GM19239 (cell line): ENCODE results near the gene CREB5.
A peak's percentile ranks its signal among the peaks of the same experiment; 100 is the strongest.

Experiments used
- DNase-seq: peaks from one replicate; pipeline ENCODE4 v3.0.0; 2011; ENCODE audit warnings: low spot score; ENCODE audit not compliant: insufficient read length
- FAIRE-seq: peaks from 2 replicates; lab custom pipeline; 2011; peaks lifted over from hg19 to GRCh38; lab: Jason Lieb, UNC

The CREB5 gene

DNA sequence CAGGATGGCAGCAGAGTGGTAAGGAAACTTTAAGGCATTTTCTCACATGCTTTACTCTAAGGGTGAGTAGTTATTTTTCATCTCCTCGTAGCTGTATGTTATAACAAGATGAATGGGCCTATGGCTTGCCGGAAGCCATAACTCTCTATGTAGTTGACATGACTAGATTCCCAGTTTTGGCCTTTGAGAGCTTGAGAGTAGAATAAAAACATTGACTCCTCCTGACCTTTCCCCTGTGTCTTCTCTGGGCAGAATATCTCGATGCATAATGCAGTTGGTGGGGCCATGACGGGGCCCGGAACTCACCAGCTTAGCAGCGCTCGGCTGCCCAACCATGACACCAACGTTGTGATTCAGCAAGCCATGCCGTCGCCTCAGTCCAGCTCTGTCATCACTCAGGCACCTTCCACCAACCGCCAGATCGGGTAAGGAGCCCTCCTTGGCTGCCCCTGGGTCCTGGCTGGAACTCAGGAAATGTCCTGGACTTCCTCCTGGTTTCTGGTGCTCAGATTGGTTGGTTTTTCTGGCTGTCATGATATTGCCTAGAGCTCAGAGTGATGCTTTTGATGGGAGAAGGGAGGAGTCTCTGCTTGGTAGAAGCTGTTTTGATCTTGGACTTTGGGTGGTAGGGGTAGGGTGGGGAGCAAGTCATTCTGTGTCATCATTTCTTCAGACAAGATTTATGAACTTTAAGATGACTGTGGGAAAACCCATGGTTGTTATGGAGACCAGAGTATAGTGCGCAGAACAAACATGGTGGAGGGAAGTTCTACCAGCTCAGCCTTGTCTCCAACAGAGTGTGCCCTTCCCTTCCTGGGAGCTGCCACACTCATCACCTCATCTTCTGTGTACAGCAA is 158.0 kb downstream of the CREB5 start:
- FAIRE-seq (no peak), DNase-seq (no peak)

DNA sequence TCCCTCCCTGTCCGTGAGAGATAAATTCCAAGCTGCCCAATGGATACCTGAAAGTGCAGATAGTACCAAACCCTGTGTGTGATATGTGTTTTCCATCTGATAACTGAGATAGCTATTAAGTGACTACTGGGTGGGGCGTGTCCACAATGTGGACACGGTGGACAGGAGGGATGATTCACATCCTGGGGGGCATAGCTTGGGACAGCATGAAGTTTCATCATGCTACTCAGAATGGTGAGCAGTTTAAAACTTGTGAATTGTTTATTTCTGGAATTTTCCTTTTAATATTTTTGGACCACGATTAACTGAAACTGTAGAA is 158.6 kb downstream of the CREB5 start:
- no peak for DNase-seq
- no peak for FAIRE-seq

DNA sequence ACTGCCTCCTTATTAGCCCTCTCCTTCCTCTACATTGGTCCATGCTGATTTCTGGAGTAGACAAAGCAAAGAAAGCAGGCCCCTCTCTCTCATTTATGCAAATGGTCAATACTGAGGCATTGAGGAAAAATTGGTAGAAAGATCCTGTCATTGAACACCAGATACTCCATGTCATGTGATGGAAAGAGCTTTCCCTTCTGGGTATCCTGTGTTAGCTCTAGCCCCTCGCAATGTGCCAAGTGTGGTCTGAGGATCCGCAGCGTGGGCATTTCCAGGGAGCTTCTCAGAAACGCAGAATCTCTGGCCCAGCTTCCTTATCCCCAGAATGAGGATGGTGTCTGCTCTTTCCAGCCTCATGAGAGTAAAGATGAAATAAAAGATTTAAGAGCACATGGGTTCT is 159.1 kb downstream of the CREB5 start:
- DNase-seq (no peak), FAIRE-seq (no peak)

DNA sequence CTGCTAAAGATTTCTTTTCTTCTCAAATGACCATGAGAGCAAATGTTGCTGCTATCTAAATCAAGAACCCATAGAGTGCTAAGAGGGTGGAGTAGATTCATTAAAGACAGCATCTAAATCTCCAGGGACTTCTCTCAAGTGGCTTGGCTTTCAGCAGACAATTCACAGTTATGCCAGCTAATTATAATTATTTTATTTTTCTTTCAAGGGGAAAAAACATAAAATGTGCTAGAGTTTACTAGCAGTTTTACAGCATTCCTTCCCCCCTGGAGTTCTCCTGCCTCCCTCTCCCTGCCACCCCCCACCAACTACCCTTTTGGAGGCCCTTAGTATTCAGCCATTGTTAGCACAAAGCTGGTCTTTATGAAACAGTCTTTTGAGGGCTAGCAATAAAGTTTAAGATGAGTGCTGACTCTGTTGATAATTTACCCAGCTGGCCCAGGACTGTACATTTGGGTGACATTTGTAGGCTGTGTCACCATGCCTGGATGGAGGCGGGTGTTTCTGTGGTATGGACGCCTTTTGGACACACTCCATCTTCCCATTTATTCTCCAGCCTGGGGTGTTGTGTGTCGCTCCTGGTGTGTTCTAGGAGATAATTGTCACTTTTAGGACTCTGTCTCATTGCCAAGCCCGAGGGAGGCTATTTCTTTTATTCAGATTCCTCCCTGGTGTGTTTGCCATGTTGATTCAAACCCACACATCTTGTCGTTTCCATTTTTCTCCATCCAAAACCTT is 160.2 kb downstream of the CREB5 start:
- DNase-seq (no peak), FAIRE-seq (peak; percentile 55)

DNA sequence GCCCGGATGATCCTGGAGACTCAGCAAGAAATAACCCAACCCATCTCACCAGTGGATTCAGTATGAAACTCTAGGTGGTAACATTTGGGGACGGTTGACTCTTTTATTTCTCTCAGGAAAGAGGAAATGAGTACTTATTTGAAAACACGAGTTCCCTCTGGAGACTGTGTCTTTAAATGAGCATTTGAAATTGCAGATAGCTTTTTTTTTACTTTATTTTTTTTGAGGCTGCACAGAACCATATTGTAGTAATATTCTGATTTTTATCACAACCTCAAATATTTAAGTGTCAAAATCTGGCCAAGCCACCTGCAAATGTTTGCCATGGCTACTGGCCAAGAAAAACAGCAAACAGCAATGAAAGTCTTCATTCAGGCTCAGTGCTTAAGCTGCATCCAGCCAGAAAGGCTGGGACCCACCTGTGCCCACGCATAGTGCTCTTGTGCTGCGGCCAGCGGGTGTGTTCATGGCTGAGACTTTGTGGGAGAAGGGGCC is 160.8 kb downstream of the CREB5 start:
- DNase-seq, result no peak
- FAIRE-seq, result no peak

DNA sequence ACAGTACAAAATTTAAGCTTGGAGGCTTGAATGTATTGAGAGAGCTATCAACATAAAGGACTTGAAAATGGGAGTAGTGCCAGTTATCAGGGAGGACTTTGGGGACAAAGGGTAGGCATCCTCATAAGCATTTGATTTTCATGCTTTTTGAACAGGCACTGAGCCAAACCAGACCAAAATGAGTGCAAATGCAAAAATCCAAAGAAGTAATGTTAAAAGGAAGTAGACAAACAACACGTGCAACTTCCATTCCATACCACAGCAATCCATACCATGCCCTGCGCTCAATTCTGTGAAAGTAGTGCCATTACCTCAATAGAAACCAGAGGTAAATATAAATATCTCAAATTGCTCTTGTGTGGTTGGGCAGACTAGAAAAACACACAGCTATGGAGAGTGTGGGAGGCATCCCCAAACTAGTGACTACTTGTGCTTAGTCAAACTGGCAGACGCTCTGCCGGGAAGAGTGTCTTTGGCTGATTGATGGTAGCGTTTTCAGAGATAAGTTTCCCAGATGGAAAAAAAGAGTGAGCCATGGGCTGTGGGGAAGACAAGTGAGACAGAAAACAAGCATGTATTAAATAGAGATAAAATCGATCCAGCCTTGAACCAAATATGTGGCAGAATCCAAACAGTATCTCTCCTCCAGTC is 161.5 kb downstream of the CREB5 start:
- FAIRE-seq (no peak), DNase-seq (no peak)

DNA sequence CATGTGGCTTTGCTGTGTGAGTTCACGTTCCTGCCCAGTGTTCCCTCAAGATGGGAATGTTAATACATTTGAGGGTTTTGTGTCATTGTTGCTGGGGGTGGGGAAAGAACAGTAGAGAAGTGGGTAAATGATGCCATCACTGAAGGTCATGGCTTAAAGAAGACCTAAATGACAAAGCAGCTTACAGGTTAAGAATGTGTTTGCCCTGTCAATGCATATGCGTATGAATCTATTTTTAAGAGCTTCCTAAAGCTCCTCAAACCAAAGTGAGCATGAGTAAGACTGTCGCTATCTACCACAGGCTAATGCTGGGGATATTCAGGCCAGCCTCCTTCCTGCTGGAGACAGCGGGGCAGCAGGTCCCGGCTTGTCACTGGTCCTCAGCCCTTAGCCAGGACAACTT is 162.9 kb downstream of the CREB5 start:
- DNase-seq, result no peak
- FAIRE-seq, result no peak

DNA sequence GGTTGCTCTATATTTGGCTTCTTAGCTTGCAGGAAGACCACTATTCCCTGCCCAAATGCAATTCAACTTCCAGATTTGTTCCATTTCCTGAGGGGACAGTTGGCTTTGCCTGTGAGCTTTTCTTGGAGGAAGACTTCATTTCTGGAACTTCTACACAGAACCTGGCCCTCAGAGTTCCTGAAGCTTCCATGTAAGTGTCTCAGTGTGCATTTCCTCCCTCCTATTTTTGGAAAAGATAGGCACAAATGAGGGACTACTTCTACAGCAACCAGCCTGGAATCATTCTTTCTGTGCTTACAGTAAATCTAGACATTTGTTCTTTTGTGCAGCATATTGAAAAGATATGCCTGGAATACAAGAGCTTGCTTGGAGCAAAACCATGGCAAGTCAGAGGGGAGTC is 164.3 kb downstream of the CREB5 start:
- DNase-seq, result no peak
- FAIRE-seq, result no peak

DNA sequence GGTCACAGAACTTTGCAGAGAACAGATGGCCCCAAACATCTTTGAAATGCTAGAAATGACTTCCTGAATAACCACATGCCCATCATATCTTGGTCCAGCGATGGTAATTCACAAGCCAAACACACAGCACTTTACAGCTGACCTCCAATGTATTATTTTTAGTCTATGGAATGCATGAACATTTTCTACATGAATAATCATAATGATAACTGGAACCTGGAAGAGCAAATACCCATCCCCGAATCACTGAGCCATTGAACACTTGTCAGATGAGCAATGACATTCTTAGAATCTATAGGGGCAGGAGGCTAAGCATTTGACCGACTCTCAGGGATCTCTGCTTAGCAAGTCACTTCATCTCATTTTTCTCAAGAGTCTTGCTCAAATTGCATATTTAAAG is 167.3 kb downstream of the CREB5 start:
- FAIRE-seq (no peak), DNase-seq (no peak)

DNA sequence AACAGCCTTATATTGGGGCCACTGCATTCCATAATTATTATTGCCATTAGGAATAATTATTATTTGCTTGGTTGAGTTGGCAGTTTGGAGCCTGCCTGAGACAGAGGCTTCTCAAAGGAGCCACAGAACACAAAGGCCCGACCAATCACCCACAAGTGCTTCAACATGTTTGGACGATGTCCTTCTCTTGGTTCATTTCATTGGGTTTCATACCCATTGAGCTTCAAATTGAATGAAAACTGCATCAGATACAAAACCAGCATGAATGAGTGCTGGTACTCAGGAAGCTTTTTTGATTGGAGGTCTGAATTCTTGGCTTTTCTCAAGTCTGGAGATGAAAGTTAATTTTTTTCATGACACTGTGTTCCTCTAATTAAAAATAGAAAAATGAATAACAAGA is 168.3 kb downstream of the CREB5 start:
- DNase-seq (no peak), FAIRE-seq (no peak)

DNA sequence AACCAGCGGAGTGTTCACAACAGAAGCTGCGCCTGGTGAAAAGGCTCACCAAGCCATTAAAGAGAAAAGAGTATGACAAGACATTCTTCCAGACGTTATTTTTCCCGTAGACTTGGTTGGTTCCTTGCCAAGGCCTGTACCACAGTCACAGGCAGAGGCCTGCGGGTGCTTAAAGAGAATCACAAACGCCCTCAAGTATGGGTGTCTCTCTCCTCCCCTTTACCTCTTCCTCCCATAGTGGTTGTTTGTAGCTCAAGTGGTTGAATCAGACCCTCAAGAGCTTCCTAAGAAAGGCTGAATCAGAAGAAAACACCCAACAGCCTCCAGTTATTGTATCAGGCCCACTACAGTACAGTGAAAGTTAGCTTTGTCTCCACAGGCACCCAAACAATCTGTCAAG is 169.0 kb downstream of the CREB5 start:
- FAIRE-seq, result no peak

DNA sequence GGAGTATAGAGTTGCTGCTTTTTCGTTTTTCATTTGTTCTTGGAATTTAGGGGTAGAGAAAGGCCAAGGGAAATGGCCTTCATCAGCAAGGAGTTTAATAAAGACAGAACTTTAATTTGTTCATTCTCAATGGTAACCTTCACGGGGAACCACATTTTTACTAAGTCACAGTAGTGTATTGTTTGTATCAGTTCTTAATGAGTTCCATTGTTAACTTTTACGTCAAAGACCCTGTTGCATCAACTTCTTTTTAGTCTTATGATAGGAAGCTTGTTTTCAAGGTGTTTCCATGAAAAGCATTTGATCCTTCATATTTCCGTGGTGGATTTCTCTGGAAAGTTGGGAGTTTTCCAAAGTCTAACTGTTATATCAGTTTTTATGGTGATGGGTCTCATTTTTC is 169.9 kb downstream of the CREB5 start:
- no peak for DNase-seq
- no peak for FAIRE-seq

More for the DNA sequence above, 169.0 kb downstream of the CREB5 start:
- DNase-seq, result no peak

DNA sequence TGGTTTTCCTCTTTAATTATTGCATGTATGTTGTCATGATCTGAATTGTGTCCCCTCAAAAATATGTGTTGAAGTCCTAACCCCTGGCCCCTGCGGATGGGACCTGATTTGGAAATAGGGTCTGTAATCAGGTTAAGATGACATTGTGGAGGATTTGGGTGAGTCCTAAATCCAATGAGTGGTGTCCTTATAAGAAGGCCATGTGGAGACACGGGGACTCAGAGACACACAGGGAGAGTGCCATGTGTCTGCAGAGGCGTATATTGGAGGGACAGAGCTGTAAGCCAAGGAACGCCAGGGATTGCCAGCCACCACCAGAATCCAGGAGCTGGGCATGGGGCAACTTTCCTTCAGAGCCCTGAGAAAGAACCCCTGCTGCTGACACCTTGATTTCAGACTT is 171.9 kb downstream of the CREB5 start:
- no peak for FAIRE-seq
- no peak for DNase-seq

DNA sequence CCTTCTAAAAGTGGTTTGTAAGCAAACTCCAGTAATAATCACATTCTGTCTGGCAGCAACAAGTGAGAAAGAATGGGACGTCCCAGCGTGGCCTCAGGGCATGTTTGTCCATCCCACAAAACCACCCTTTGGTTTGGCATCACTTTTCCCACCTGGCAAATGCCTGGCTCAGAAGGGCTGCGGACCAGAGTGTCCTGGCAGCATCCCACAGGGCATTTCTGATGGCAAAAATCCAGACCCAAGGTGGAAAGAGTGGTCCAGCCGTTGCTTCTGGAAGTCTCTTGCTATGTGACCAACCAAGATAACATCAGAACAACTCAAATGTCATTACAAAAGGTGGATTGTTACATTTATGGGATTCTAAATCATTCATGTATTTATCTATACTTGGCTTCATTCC is 174.4 kb downstream of the CREB5 start:
- DNase-seq (no peak), FAIRE-seq (no peak)

DNA sequence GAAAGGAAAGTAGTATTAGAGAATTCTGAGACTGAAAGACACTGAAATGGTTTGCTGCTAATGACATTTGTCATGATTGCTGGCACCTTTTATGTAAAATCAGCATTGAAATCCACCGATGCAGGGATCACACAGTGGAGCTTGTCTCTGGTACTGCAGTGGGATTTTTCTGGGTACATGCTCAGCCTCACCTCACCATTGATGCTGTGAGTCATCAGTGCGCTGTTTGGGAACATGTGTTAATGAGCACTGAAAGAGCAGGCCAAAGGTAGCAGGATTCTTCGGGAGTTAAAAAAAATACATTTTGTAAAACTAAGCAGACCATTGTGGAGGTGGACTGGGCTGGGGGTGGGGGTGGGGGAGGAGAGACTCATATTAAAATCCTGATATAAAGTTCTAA is 174.9 kb downstream of the CREB5 start:
- DNase-seq, result no peak
- no peak for FAIRE-seq

DNA sequence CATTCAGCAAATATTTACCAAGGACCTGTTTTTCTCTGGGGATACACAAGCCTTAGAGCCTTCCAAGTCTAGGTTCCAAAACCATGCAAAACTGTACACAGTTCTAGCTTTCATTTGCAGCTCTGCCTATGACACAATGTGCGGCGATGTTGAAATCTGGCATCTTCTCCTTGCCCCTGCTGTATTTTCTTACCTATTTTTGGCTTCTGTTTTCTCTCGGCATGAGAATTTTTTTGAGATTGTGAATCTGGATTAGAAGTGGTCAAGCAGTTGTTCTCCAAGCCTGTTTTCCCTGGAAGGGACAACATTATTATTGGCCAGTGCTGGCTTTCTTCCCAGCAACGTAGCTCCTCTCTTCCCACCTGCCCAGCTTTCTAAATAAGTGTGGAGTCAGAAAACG is 176.3 kb downstream of the CREB5 start:
- no peak for FAIRE-seq
- DNase-seq, result no peak

DNA sequence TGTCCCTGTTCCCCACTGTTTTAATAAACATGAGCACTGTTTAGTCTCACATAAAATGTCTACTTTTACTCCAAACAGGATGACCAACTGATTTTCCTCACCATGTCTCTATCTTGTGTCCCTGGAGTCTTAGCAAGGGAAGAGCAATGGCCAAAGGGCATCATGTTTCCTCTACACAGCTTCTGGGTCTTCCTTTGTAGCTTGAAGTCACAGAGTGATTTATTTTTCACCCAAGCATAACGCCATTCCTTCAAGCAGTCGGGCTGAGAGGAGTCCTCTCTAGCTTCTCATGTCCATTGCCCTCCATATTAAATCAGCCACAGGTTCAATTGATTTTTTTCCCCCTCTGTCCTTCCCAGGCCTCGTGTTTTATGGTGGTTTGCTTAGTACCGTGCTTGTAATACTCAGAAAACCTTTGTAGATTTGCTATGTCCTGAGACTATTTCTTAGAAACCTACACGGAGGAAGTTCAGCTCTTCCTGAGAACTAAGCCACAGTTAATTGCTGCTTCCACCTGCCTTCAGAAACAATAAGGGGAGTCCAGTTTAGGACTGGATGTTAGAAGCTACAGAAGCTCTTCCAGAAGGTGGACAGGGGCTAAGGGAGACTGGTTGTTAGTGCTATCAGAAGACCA is 178.8 kb downstream of the CREB5 start:
- no peak for FAIRE-seq
- no peak for DNase-seq

DNA sequence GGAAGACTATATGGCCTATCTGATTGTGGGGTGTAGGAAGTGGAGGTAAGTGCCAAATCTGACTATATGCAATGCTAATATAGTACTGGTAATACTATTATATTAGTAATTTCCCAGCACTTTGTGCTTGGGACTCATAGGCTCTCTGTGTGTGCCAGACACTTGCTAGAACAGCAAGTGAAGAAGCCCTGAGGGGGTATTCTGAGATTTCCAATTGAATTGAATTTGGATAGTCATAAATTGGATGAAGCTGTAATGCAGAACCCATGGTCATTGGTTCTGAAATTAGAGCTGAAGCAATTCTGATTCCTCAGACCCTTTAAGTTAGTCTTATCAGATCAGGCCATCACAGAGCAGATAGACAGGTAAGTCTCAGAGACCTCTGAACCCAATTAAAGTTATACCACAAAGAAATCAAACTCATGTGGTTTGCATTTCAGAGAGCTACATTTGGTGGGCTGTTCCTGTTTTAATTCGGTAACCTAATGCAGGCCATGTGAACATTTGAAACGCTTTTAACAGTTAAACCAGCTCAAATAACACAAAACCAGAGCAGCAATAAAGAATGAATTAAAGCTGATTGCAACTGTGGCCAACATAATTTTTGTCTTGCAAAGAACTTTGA is 179.5 kb downstream of the CREB5 start:
- no peak for FAIRE-seq
- DNase-seq, result no peak

DNA sequence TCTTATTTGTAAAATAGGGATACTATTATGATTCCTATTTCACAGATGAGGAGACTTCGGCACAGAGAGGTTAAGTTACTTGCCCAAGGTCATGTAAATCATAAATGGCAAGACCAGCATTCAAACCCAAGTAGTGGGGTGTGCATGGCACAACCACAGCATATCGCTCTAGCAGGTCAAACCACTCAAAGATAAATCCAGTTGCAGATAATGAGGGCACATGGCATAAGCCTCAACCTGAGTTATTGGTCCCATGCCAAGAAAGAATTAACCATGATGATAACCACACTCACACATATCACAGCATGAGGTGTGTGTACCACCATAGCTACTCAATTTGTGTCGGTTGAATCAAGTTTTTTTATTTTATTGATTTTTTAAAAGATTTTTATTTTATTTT is 180.5 kb downstream of the CREB5 start:
- DNase-seq, result no peak
- no peak for FAIRE-seq

DNA sequence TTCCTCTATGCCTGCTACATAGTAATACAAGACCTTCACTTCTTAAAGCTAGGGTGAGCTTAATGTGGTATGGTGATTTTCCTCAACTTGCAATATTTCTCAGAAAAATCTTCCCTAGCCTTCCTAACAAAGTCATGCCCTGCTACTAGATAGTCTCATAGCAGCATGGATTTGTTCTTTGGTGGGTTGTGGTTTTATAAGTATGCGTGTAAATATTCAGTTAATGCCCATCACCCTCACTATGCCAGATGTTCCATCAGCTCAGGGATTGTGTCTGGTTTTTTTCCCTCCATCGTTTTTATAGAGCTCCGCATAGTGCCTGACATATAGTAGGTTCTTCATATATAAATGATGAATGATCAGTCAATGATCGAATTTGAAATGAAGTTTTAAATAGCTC is 182.8 kb downstream of the CREB5 start:
- FAIRE-seq (no peak), DNase-seq (no peak)
